Measurements from ENCODE around the gene NEK2. TPM values are rescaled to one million over a fixed set of nuclear protein-coding genes. Genes with fewer than 3 reads are reported as not detected.
"Not testable (repeated sequence)": the region's sequence is repeated elsewhere in the genome, so short reads cannot be mapped to it uniquely, and the experiment has no call there.

The NEK2 gene
- total RNA-seq, 1 donor from 2014 or later = 2.9 TPM

- FAIRE-seq (no peak), DNase-seq (ENCODE audit: low spot score in 2 of 2) (no peak)
Measured at GRCh38 chr1:211697356-211697755, 21.9 kb upstream of the NEK2 start.

GRCh38 chr1:211695135-211695816 lies 19.9 kb upstream of the NEK2 start:
- DNase-seq (ENCODE audit: low spot score in 2 of 2) (no peak), FAIRE-seq (no peak)

- not testable (repeated sequence) for DNase-seq (ENCODE audit: low spot score in 2 of 2)
Measured at GRCh38 chr1:211693911-211694310, 18.5 kb upstream of the NEK2 start.

GRCh38 chr1:211688421-211688820 lies 13.0 kb upstream of the NEK2 start:
- DNase-seq (ENCODE audit: low spot score in 2 of 2) = no peak
- no peak for FAIRE-seq

More at GRCh38 chr1:211693911-211694310, 18.5 kb upstream of the NEK2 start:
- FAIRE-seq = not testable (repeated sequence)

GRCh38 chr1:211687462-211688215 lies 12.2 kb upstream of the NEK2 start:
- FAIRE-seq = no peak

GRCh38 chr1:211685823-211686222 lies 10.4 kb upstream of the NEK2 start:
- DNase-seq (ENCODE audit: low spot score in 2 of 2) = no peak
- no peak for FAIRE-seq

More at GRCh38 chr1:211687462-211688215, 12.2 kb upstream of the NEK2 start:
- DNase-seq (ENCODE audit: low spot score in 2 of 2) = no peak

- DNase-seq (ENCODE audit: low spot score in 2 of 2) (no peak), FAIRE-seq (no peak)
Measured at GRCh38 chr1:211684791-211685190, 9.4 kb upstream of the NEK2 start.

- FAIRE-seq (no peak), DNase-seq (ENCODE audit: low spot score in 2 of 2) (no peak)
Measured at GRCh38 chr1:211684331-211684730, 8.9 kb upstream of the NEK2 start.

- no peak for DNase-seq (ENCODE audit: low spot score in 2 of 2)
- no peak for FAIRE-seq
Measured at GRCh38 chr1:211683396-211684297, 8.2 kb upstream of the NEK2 start.

GRCh38 chr1:211682186-211682585 lies 6.8 kb upstream of the NEK2 start:
- DNase-seq (ENCODE audit: low spot score in 2 of 2) = not testable (repeated sequence)

GRCh38 chr1:211680752-211681327 lies 5.4 kb upstream of the NEK2 start:
- peak; percentile 79 for FAIRE-seq
- peak; percentile 68 to 70 for DNase-seq (ENCODE audit: low spot score in 2 of 2)

More at GRCh38 chr1:211682186-211682585, 6.8 kb upstream of the NEK2 start:
- not testable (repeated sequence) for FAIRE-seq

- DNase-seq (ENCODE audit: low spot score in 2 of 2) = no peak
- no peak for FAIRE-seq
Measured at GRCh38 chr1:211677659-211678058, 2.2 kb upstream of the NEK2 start.

GRCh38 chr1:211676761-211677160 lies 1.3 kb upstream of the NEK2 start:
- FAIRE-seq = no peak

GRCh38 chr1:211676106-211676583 lies 724 bp upstream of the NEK2 start:
- DNase-seq (ENCODE audit: low spot score in 2 of 2) (no peak), FAIRE-seq (no peak)

More at GRCh38 chr1:211676761-211677160, 1.3 kb upstream of the NEK2 start:
- DNase-seq (ENCODE audit: low spot score in 2 of 2) = no peak

- FAIRE-seq (no peak), DNase-seq (ENCODE audit: low spot score in 2 of 2) (no peak)
Measured at GRCh38 chr1:211667065-211667617, 8.3 kb downstream of the NEK2 start.

- no peak for DNase-seq (ENCODE audit: low spot score in 2 of 2)
- FAIRE-seq = no peak
Measured at GRCh38 chr1:211660718-211661222, 14.7 kb downstream of the NEK2 start.

- no peak for FAIRE-seq
- no peak for DNase-seq (ENCODE audit: low spot score in 2 of 2)
Measured at GRCh38 chr1:211656728-211657127, 18.7 kb downstream of the NEK2 start.

- FAIRE-seq = no peak
Measured at GRCh38 chr1:211654838-211655787, 20.3 kb downstream of the NEK2 start.

More at GRCh38 chr1:211654838-211655787, 20.3 kb downstream of the NEK2 start:
- DNase-seq (ENCODE audit: low spot score in 2 of 2) = peak in 1 of 2 donors; percentile 66

All from frontal cortex (tissue), 4 donors.